Mononuclear cell (primary cell): ENCODE data around the gene ALDH16A1. TPM values are rescaled to one million over a fixed set of nuclear protein-coding genes. Genes with fewer than 3 reads are reported as not detected.

Experiments used
- H3K27me3 ChIP-seq: 2 replicates; pipeline ENCODE4 v1.6.0; 2011; ENCODE audit warnings: low read length, control low read depth; ENCODE audit not compliant: insufficient read depth
- H3K4me1 ChIP-seq: 2 replicates; pipeline ENCODE4 v1.5.1; 2011; ENCODE audit warnings: mild to moderate bottlenecking, low read length, control low read depth; ENCODE audit not compliant: insufficient read depth
- H3K4me3 ChIP-seq: 2 replicates; pipeline ENCODE4 v1.5.1; 2011; ENCODE audit warnings: mild to moderate bottlenecking, low read length, moderate library complexity
- H3K9me3 ChIP-seq: 2 replicates; pipeline ENCODE4 v1.5.1; 2011; ENCODE audit warnings: low read depth, mild to moderate bottlenecking, control low read depth, low read length
- total RNA-seq: library from RNA; depleted of rRNA; stranded (reverse); fragments of >200 nt; gene quantifications from one replicate; pipeline ENCODE4 v1.2.3, GENCODE V29; 2012

Gene ALDH16A1
- total RNA-seq, 1 donor: 13.7 TPM

GRCh38 chr19:49514151-49514550 lies 61.1 kb downstream of the ALDH16A1 start:
- Histone ChIP-seq H3K27me3 (no peaks in the 10 kb centered on the region), H3K9me3 (no peaks in the 10 kb centered on the region), H3K4me1 (peaks cover 67% of the 10 kb centered on the region), H3K4me3 (no peak overlapping the region)

GRCh38 chr19:49515767-49516166 lies 62.7 kb downstream of the ALDH16A1 start:
- Histone ChIP-seq H3K4me3 (no peak overlapping the region), H3K4me1 (peaks cover 66% of the 10 kb centered on the region), H3K9me3 (no peaks in the 10 kb centered on the region), H3K27me3 (no peaks in the 10 kb centered on the region)

- peaks cover 47% of the 10 kb centered on the region for H3K4me1 ChIP-seq
- no peak overlapping the region for H3K4me3 ChIP-seq
- H3K9me3 ChIP-seq: no peaks in the 10 kb centered on the region
- H3K27me3 ChIP-seq: no peaks in the 10 kb centered on the region
These were observed 65.0 kb downstream of the ALDH16A1 start for GRCh38 chr19:49518033-49518432.

Other genes starting within 250 kb of the ALDH16A1 start
- gene SLC6A16, start 128.0 kb upstream of the ALDH16A1 start, total RNA-seq: 0.73 TPM
- 229 TPM for gene CD37, start 117.8 kb upstream of the ALDH16A1 start, total RNA-seq
- 0.10 TPM for gene TEAD2, start 90.8 kb upstream of the ALDH16A1 start, total RNA-seq
- gene DKKL1, start 89.3 kb upstream of the ALDH16A1 start, total RNA-seq: not detected
- gene KASH5, start 65.0 kb upstream of the ALDH16A1 start, total RNA-seq: not detected
- gene PTH2, start 29.8 kb upstream of the ALDH16A1 start, total RNA-seq: not detected
- not detected for gene GFY, start 27.8 kb upstream of the ALDH16A1 start, total RNA-seq
- not detected for gene SLC17A7, start 11.7 kb upstream of the ALDH16A1 start, total RNA-seq
- 45.2 TPM for gene PIH1D1, start 1.4 kb upstream of the ALDH16A1 start, total RNA-seq
- gene FLT3LG, start 21.0 kb downstream of the ALDH16A1 start, total RNA-seq: 49.6 TPM
- 4,457 TPM for gene RPL13A, start 34.4 kb downstream of the ALDH16A1 start, total RNA-seq
- 8,046 TPM for gene RPS11, start 43.2 kb downstream of the ALDH16A1 start, total RNA-seq
- 123 TPM for gene FCGRT, start 59.4 kb downstream of the ALDH16A1 start, total RNA-seq
- gene RCN3, start 74.8 kb downstream of the ALDH16A1 start, total RNA-seq: 1.6 TPM
- gene NOSIP, start 127.3 kb downstream of the ALDH16A1 start, total RNA-seq: 88.6 TPM
- gene PRRG2, start 128.1 kb downstream of the ALDH16A1 start, total RNA-seq: 1.4 TPM
- gene PRR12, start 138.0 kb downstream of the ALDH16A1 start, total RNA-seq: 6.4 TPM
- 8.7 TPM for gene RRAS, start 186.9 kb downstream of the ALDH16A1 start, total RNA-seq
- 8.9 TPM for gene SCAF1, start 189.0 kb downstream of the ALDH16A1 start, total RNA-seq
- gene IRF3, start 212.6 kb downstream of the ALDH16A1 start, total RNA-seq: 27.2 TPM
- gene BCL2L12, start 212.7 kb downstream of the ALDH16A1 start, total RNA-seq: 1.8 TPM
- 51.1 TPM for gene PRMT1, start 224.0 kb downstream of the ALDH16A1 start, total RNA-seq
- 0.84 TPM for gene ADM5, start 236.4 kb downstream of the ALDH16A1 start, total RNA-seq
- 0.73 TPM for gene CPT1C, start 237.9 kb downstream of the ALDH16A1 start, total RNA-seq